Neural progenitor cell (in vitro differentiated cells): ENCODE results near the gene ZG16. TPM values are rescaled to one million over a fixed set of nuclear protein-coding genes. Genes with fewer than 3 reads are reported as not detected.
"Not testable (repeated sequence)": the region's sequence is repeated elsewhere in the genome, so short reads cannot be mapped to it uniquely, and the experiment has no call there.

Source experiments
- DNase-seq: peaks from one replicate; pipeline ENCODE4 v3.0.0-alpha.2; 2016; ENCODE audit warnings: low spot score
- H2AFZ ChIP-seq: fragments of 200-600 bp; sonication (generic); replicated peaks from 2 replicates; pipeline ENCODE4 v1.6.1; 2016; ENCODE audit warnings: antibody characterized with exemption
- H3F3A ChIP-seq: fragments of 200-600 bp; sonication (generic); 2 replicates; pipeline ENCODE4 v1.6.1; 2016; ENCODE audit warnings: antibody characterized with exemption, low read depth
- H3K27ac ChIP-seq: fragments of 200-600 bp; sonication (generic); 2 replicates; pipeline ENCODE4 v1.5.1; 2016; ENCODE audit warnings: mild to moderate bottlenecking
- H3K27me3 ChIP-seq: fragments of 200-600 bp; sonication (generic); 2 replicates; pipeline ENCODE4 v1.6.1; 2016; ENCODE audit warnings: mild to moderate bottlenecking, moderate library complexity
- H3K36me3 ChIP-seq: fragments of 200-600 bp; sonication (generic); 2 replicates; pipeline ENCODE4 v1.5.1; 2016
- H3K4me1 ChIP-seq: fragments of 200-600 bp; sonication (generic); 2 replicates; pipeline ENCODE4 v1.6.1; 2016; ENCODE audit warnings: mixed run types
- H3K4me2 ChIP-seq: fragments of 200-600 bp; sonication (generic); 2 replicates; pipeline ENCODE4 v1.6.1; 2016
- H3K4me3 ChIP-seq: fragments of 200-600 bp; sonication (generic); 2 replicates; pipeline ENCODE4 v1.5.1; 2016
- H3K79me2 ChIP-seq: fragments of 200-600 bp; sonication (generic); 2 replicates; pipeline ENCODE4 v1.6.1; 2016; ENCODE audit warnings: low read depth
- H3K9ac ChIP-seq: fragments of 200-600 bp; sonication (generic); 2 replicates; pipeline ENCODE4 v1.6.1; 2016
- H3K9me3 ChIP-seq: fragments of 200-600 bp; sonication (generic); 2 replicates; pipeline ENCODE4 v1.5.1; 2016; ENCODE audit warnings: low read depth
- H4K20me1 ChIP-seq: fragments of 200-600 bp; sonication (generic); 2 replicates; pipeline ENCODE4 v1.6.1; 2016; ENCODE audit warnings: low read depth
- H3K27ac Mint-ChIP-seq: 3 replicates; pipeline ENCODE4 v1.8.0; 2021; ENCODE audit warnings: mixed read lengths
- H3K27me3 Mint-ChIP-seq: 2 replicates; pipeline ENCODE4 v1.8.0; 2022; ENCODE audit warnings: low read depth, mild to moderate bottlenecking, inconsistent platforms, moderate library complexity, mixed read lengths; ENCODE audit not compliant: insufficient read depth
- H3K36me3 Mint-ChIP-seq: 3 replicates; pipeline ENCODE4 v1.8.0; 2021; ENCODE audit warnings: mixed read lengths
- H3K4me1 Mint-ChIP-seq: 3 replicates; pipeline ENCODE4 v1.8.0; 2021; ENCODE audit warnings: mixed read lengths
- H3K4me3 Mint-ChIP-seq: 3 replicates; pipeline ENCODE4 v1.8.0; 2021; ENCODE audit warnings: mild to moderate bottlenecking, moderate library complexity, mixed read lengths
- H3K9me3 Mint-ChIP-seq: 3 replicates; pipeline ENCODE4 v1.8.0; 2020; ENCODE audit warnings: mixed read lengths
- CTCF ChIP-seq: fragments of 200-600 bp; sonication (generic); IDR thresholded peaks from 2 replicates; pipeline ENCODE4 v1.5.1; 2017; ENCODE audit warnings: antibody characterized with exemption, mild to moderate bottlenecking
- EZH2 ChIP-seq: fragments of 200-600 bp; sonication (generic); IDR thresholded peaks from 2 replicates; pipeline ENCODE4 v1.6.1; 2017; ENCODE audit warnings: antibody characterized with exemption, mild to moderate bottlenecking, moderate library complexity
- EZH2phosphoT487 ChIP-seq: fragments of 200-600 bp; sonication (generic); IDR thresholded peaks from 2 replicates; pipeline ENCODE4 v1.6.1; 2017; ENCODE audit warnings: antibody characterized with exemption
- total RNA-seq: library from RNA; depleted of rRNA; stranded (reverse); fragments of >200 nt; gene quantifications from 2 replicates; pipeline ENCODE4 v1.2.3, GENCODE V29; 2015; ENCODE audit warnings: low replicate concordance

The ZG16 gene
- total RNA-seq, 1 donor from 2014 or later = not detected

- TF ChIP-seq EZH2 (no peak), CTCF (no peak), EZH2phosphoT487 (no peak)
- H3K27me3 Mint-ChIP-seq = peaks cover 8% of the 10 kb centered on the region
- no peaks in the 10 kb centered on the region for H3K36me3 ChIP-seq
Measured at GRCh38 chr16:29790949-29791844, 13.1 kb downstream of the ZG16 start.

GRCh38 chr16:29791845-29792807 lies 14.1 kb downstream of the ZG16 start:
- Mint-ChIP-seq H3K36me3 (peaks cover 16% of the 10 kb centered on the region), H3K27ac (peak overlapping the region; percentile 6), H3K4me1 (peaks cover 31% of the 10 kb centered on the region), H3K9me3 (no peaks in the 10 kb centered on the region), H3K4me3 (peak overlapping the region; percentile 97), H3K27me3 (peaks cover 3% of the 10 kb centered on the region)
- H3K27me3 ChIP-seq = no peaks in the 10 kb centered on the region
- H3K36me3 ChIP-seq = peaks cover under 1% of the 10 kb centered on the region
- H3K9me3 ChIP-seq = no peaks in the 10 kb centered on the region
- H3K4me3 ChIP-seq = peak overlapping the region; percentile 95
- TF ChIP-seq EZH2phosphoT487 (no peak), EZH2 (no peak), CTCF (no peak)
- peaks cover 65% of the 10 kb centered on the region for H3K79me2 ChIP-seq
- peaks cover 18% of the 10 kb centered on the region for H3K4me1 ChIP-seq
- peaks cover 8% of the 10 kb centered on the region for H3F3A ChIP-seq
- H3K27ac ChIP-seq = no peak overlapping the region
- H3K9ac ChIP-seq = peak overlapping the region; percentile 74
- H4K20me1 ChIP-seq = peaks cover 39% of the 10 kb centered on the region
- no peak overlapping the region for H2AFZ ChIP-seq
- DNase-seq = no peak
- H3K4me2 ChIP-seq = peak overlapping the region; percentile 99

More at GRCh38 chr16:29790949-29791844, 13.1 kb downstream of the ZG16 start:
- Mint-ChIP-seq H3K27ac (peak overlapping the region; percentile 95), H3K4me3 (peak overlapping the region; percentile 97), H3K4me1 (peaks cover 31% of the 10 kb centered on the region), H3K36me3 (peaks cover 12% of the 10 kb centered on the region), H3K9me3 (no peaks in the 10 kb centered on the region)
- peaks cover 8% of the 10 kb centered on the region for H3F3A ChIP-seq
- peaks cover 36% of the 10 kb centered on the region for H4K20me1 ChIP-seq
- peak overlapping the region; percentile 74 for H3K9ac ChIP-seq
- H3K79me2 ChIP-seq = peaks cover 56% of the 10 kb centered on the region
- H3K4me2 ChIP-seq = peak overlapping the region; percentile 99
- H3K4me1 ChIP-seq = peaks cover 18% of the 10 kb centered on the region
- H3K27ac ChIP-seq = no peak overlapping the region
- H2AFZ ChIP-seq = peak overlapping the region; percentile 80
- H3K27me3 ChIP-seq = no peaks in the 10 kb centered on the region
- DNase-seq = peak; percentile 30
- H3K4me3 ChIP-seq = peak overlapping the region; percentile 95
- H3K9me3 ChIP-seq = no peaks in the 10 kb centered on the region

- H3K9me3 ChIP-seq, H3F3A ChIP-seq, H2AFZ ChIP-seq, H3K9me3 Mint-ChIP-seq, DNase-seq, H3K9ac ChIP-seq, H3K4me2 ChIP-seq, H3K27me3 ChIP-seq, H3K4me3 ChIP-seq, H3K27ac Mint-ChIP-seq, H3K36me3 ChIP-seq, H3K27me3 Mint-ChIP-seq, H3K27ac ChIP-seq: not testable (repeated sequence)
- Mint-ChIP-seq H3K4me1 (peaks cover 31% of the 10 kb centered on the region), H3K36me3 (peaks cover 24% of the 10 kb centered on the region), H3K4me3 (peak overlapping the region; percentile 25)
- Histone ChIP-seq H3K79me2 (peaks cover 70% of the 10 kb centered on the region), H3K4me1 (peaks cover 18% of the 10 kb centered on the region), H4K20me1 (peaks cover 39% of the 10 kb centered on the region)
Measured at GRCh38 chr16:29793153-29793552, 15.1 kb downstream of the ZG16 start.
